ENCODE measurements around the gene ITPR3. TPM values are rescaled to one million over a fixed set of nuclear protein-coding genes. Genes with fewer than 3 reads are reported as not detected.
"Not testable (repeated sequence)": the region's sequence is repeated elsewhere in the genome, so short reads cannot be mapped to it uniquely, and the experiment has no call there.

ITPR3 gene
- total RNA-seq, 1 experiment from 2014 or later = 9.8 TPM

DNA sequence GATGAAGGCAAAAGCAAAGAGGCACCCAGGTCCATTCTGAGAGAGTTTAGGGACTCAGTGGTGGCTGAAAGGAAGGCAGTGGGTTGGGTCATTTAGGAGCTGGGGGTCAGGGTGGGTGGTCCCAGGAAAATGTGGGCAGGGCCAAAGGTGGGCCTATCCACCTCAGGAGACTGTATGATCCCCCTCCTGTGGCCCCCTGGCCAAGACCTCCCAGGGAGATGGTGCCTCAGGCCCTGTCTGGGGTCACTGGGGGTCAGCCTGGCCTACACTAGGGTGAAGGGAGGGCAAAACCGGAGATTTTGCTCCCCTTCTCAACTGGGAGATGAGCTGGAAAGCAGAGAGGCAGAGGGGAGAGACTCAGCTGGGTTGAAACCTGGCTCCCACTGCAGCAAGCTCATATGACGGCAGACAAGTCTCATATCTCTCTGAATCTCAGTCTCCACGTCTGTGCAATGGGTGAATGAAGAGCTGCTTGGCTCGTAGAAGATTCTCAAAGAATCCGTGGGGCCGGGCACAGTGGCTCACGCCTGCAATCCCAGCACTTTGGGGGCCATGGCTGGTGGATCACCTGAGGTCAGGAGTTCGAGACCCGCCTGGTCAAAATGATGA lies 29.6 kb upstream of the ITPR3 start:
- no peak for DNase-seq (ENCODE audit: low spot score)

DNA sequence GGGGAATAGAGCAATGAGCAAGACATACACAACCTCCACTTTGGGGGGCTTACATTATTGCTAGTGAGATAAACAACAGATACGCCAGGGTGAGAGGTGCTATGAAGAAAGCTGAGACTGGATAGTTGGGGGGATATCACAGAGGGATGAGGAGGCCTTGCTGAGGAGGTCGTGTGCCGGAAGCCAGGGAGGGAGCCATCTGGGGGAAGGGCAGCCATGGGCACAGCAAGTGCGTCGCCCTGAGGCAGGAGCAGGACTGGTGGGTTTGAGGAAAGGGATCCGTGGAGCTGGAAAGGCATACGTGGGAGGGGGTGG lies 28.9 kb upstream of the ITPR3 start:
- DNase-seq (ENCODE audit: low spot score) = no peak

DNA sequence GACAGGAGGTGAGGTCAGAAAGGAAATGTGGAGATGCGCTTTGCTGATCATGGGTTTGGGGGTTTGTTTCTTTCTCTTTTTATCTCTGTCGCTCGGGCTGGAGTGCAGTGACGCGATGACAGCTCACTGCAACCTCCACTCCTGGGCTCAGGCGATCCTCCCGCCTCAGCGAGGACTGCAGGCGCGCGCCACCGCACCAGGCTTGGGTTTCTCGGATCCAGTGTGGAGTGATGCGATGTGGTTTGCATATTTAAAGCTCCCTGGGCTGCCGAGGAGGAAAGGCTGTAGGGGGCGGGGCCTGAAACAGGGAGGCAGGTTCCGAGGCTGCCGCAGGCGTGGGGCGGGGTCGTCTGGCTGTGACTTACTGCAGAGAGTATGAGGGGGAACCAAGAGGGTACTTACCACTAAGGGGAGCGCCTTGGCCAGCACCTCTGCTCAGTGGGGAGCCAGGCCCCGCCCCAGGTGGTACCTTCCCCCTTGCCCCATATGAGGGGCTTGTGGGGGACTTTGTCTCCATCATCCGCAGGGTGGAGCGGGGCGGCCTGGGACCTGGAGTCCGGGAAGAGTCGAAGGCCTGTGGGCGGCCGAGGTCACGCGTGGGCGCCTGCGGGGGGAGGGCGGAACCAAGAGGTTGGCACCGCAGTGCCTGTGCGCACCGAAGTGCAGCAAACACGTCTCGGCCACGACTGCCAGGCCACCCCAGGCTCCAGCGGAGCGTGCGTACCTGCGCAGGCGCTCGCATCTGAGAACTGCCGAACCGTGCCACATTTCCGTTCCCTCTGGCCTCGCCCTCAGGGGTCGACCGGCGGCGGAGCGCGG lies 28.3 kb upstream of the ITPR3 start:
- no peak for DNase-seq (ENCODE audit: low spot score)

DNA sequence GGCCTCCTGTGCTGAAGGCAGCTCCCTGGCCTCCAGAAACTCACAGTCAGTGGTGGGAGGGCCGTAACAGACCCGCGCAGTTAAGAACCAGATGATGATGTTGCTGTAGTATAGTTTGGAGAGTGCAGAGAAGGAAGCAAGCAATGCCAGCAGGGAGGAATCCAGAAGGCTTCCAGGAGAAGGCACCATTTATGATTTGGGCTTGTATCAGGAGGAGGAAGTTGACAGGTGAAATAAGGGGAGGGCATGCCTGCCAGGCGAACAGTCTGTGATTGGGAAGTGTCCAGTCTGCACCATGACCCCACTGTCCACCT lies 27.8 kb upstream of the ITPR3 start:
- DNase-seq (ENCODE audit: low spot score) = no peak

DNA sequence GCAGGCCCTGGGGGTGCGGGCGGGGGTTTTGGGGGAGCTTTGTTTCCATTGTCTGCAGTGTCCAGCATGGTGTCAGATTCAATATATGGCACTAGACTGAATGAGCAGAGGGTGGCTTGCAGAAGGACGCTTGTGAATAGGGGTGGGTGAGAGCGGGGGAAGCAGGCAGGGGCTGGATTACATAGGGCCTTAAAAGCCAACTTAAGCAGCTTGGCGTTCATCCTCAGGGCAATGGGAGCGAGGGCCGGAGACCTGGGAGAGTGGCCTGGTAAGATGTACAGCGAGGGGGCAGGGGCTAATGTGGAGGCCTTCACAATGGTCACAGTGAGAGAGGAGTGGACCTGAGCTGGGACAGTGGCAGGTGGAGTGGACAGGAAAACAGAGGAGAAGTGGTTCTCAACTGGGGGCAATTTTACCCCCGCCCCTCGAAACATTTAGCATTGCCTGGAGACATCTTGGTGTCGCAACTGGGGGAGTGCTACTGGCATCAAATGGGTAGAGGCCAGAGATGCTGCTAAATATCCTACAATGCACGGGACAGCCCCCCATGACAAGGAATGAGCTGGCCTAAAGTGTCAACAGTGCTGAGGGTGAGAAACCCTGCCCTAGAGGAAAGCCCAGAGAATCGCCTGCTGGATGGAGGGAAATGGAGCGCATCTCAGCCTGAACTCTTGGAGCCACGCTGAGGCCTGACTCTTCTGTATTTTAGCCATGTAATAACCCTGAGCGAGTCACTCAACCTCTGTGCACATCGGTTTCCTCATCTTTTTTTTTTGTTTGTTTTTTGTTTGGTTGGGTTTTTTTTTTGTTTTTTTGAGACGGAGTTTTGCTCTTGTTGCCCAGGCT lies 25.9 kb upstream of the ITPR3 start:
- DNase-seq (ENCODE audit: low spot score) = no peak

DNA sequence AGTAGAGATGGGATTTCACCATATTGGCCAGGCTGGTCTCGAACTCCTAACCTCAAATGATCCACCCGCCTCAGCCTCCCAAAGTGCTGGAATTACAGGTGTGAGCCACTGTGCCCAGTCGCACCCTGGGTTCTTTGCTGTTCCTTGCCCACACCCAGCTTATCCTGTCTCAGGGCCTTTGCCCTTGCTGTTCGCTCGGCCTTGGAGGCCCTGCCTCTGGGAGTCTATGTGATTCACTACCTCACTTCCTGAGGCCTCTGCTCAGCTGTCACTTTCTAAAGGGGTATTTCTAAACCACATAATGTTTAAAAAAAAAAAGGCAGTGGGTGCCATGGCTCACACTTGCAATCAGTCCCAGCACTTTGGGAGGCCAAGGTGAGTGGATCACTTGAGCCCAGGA lies 24.2 kb upstream of the ITPR3 start:
- not testable (repeated sequence) for DNase-seq (ENCODE audit: low spot score)

DNA sequence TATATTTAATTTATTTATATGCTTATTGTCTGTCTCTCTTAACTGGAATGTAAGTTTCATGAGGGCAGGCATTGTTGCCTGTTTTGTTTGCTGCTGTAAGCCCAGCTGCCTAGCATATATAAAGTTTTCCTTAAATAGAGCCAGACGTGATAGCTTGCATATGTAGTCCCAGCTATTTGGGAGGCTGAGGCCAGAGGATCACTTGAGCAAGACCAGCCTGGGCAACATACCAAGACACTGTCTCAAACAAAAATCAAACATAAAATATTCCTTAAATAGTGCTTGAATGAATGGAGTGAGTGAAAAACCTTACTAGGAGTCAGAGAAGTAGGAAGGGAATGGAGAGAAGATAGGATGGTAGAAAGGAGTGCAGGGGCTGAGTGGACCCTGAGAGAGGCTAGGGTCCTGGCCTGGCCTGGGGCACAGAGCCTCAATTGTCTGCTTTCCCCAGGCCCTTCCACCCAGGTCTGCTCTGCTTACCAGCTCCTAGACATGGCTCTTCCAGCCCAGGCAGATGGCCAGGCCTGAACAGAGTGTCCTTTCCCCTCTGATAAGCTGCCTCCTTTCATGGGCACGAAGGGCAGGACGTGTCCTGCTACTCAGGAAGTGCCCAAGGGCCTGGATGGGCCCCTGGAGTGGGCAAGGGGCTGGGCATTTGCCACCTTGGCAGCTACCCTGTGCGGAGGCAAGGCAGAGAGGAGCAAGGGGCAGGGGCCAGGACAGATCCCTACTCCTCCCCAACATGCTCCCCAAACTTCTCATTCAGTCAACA lies 23.4 kb upstream of the ITPR3 start:
- no peak for DNase-seq (ENCODE audit: low spot score)

DNA sequence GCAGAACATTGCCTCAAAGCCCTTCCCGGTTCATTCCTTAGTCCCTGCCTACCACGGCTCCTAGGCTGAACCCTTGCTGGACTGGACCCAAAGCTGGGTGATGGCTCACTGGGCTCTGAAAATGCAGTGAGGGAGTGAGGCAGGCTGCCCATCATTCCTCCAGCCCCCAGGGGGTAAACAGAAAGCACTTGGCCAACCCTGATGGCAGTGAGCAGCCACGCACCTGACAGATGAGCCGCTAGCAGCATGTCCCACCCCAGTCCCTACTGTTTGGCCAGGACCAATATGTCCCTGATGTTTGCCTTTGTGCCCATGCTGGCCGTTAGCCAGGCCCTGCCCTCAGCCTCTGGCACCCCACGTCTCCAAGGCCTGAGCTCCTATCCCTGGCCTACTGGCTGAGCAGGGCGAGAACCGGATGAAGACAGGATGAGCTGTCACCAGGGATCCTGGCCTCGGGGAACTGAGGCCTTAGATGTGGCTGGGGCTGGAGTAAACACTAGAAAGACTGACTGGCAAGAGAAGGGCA lies 21.6 kb upstream of the ITPR3 start:
- DNase-seq (ENCODE audit: low spot score) = no peak

DNA sequence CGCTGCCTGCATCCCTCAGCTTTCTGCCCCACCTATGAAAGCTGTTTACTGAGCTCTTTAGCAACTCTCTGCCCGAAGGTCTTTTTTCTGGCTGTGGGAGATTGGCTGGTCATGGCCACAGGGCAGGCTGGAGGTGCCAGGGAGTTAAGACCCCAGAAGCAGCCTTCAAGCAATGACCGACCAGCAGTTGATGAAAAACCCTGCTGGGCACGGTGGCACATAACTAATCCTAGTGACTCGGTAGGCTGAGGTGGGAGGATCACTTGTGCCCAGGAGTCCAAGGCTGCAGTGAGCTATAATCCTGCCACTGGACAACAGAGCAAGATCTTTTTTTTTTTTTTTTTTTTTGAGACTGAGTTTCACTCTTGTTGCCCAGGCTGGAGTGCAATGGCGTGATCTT lies 20.4 kb upstream of the ITPR3 start:
- DNase-seq (ENCODE audit: low spot score) = no peak

DNA sequence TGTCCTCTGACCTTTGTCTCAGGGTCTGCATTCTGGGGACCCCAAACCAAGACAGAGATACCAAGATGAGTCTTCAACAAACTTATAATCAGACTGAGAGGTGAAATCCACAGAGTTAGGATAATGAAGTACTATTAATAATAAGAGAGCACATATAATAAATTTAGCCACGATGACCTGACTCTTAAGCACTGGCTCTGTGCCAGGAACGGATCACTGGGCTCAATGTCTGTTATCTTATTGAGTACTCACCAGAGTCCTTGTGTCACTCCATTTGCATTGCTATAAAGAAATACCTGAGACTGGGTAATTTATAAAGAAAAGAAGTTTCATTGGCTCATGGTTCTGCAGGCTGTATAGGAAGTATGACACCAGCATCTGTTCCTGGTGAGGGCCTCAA lies 18.9 kb upstream of the ITPR3 start:
- DNase-seq (ENCODE audit: low spot score) = no peak

DNA sequence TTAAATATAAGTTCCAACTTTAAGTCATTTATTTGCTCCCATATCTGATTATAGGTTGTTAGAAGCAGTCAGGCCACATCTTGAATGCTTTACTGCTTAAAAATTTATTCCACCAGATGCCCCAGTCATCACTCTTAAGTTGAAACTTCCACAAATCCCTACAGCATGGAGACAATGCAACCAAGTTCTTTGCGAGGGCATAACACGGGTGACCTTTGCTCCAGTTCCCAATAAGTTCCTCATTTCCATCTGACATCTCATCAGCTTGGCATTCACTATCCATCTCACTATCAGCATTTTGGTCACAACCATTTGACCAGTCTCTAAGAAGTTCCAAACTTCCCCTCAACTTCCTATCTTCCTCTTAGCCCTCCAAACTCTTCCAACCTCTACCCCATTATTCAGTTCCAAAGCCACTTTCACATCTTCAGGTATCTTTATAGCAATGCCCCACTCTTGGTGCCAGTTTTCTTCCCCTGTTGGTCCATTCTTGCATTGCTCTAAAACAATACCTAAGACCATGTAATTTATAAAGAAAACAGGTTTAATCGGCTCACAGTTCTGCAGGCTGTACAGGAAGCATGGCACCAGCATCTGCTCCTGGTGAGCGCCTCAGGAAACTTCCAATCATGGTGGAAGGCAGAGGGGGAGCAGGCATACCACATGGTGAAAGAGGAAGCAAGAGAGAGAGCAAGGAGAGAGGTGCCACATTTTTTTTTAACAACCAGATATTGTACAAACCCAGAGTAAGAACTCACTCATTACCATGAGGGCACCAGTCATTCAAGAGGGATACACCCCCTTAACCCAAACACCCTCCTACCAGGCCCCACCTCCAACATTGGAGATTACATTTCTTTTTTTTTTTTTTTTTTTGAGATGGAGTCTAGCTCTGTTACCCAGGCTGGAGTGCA lies 15.9 kb upstream of the ITPR3 start:
- no peak for DNase-seq (ENCODE audit: low spot score)

DNA sequence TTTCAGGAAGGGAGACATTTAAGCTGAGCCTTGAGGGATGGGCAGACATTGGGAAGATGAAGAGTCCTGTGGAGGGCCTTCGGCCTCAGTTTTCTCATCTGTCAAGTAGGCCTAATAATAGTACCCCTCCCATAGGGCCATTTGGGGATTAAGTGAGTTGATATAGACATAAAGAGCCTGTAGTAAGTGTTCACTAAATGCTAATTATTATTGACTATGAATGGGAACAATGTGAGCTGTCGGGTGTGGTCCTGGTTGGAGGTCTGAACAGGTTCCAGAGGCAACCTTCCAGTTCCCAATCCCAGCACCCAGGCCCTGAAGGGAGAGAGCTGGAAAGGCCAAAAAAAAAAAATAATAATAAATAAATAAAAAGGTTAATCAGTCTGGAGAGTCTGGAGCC lies 14.5 kb upstream of the ITPR3 start:
- DNase-seq (ENCODE audit: low spot score) = no peak

DNA sequence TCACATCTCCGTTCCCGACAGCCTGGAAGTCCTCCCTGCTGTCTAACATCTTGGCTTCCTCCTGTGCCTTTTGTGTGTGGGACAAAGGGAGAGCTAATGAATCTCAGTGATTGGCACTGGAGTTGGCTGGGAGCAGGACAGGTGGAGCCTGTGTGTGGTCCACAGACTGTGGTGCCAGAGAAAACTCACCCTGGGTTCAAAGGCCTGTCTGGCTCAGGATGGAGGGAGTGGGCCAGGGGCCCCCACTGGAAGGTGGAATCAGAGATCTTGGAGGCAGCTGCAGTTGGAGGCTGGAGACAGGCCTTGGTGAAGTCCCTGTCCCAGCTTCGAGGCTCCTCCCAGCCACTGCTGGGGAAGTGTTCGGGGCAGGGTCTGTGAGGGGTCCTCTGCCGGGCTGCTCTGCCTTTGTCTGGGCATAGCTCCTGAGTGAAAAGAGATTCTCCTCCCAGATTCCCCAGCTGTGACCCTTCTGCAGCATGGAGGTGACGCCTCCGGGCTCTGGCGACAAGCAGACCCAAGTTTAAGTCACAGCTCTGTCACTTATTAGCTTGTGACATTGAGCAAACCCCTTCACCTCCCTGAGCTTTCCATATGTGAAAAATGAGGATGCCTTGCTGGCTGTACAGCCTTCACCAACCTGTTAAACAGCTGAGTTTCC lies 13.9 kb upstream of the ITPR3 start:
- no peak for DNase-seq (ENCODE audit: low spot score)

DNA sequence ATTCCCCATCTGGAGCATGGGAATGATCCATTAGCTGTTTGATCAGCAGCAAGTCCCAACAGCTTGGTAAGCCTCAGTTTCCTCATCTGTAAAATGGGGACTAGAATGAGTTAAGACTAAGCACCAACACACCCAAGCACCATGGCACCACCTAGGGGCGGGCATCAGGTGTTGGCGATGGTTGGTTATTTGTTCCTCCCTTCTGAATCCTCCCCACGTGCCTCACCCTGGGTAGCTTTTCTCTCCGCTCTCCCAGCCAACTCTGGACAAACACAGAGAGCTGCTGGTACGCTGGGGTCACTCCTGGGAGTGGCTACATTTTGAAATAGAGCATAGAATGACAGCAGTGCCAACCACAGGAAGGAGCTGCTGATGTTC lies 13.3 kb upstream of the ITPR3 start:
- no peak for DNase-seq (ENCODE audit: low spot score)

DNA sequence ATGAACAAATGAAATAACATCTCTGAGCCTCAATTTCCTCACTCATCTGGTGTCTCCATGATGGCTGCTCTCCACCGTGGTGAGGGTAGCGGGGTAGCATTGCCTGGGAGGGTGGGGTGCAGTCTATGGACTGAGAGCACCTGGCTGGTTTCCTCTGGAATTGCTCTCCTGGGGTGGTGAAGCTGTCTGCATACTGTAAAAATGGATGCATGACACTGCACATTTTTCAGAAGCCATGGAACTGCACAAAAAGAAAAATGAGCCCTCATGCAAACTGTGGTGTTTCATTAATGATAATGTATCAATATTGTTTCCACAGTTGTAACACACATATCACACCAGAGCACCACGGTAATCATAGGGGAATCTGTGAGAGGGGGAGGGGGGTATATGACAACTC lies 12.1 kb upstream of the ITPR3 start:
- DNase-seq (ENCODE audit: low spot score) = no peak

DNA sequence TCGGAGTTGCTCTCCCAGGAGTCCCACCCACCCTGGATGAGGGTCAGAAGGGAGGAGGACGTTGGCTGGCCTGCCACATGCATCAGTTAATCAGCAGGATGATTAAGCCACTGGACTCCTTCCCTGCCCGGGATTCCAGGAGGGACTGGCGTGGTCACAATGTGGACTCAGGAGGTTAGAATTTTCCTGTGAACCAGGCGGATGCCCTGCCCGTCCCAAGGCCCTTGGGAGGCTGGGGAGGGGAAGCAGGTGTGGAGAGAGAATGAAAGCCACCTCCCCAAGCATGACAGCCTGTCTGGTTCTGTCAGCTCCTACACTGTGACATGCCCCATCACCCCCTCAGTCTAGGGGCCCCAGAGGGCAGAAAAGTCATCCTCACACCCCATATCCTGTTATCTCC lies 11.6 kb upstream of the ITPR3 start:
- DNase-seq (ENCODE audit: low spot score) = no peak

DNA sequence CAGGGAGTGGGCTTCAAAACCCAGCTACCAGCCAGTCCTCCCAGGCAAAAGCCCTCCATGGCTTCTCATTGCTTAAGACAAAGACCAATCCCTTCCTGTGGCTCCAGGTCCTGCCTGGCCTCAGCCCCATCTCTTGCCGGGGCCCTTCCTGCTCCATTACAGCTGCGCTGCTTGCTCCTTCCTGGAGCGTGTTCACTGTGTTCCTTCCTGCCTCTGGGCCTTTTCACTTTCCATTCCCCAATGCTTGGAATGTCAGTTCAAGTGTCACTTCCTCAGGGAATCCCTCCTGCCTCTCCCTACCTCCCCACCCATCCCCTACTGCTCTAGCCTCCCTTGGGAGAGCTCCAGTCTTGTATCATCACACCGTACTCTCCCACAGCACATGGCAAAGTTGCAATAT lies 11.1 kb upstream of the ITPR3 start:
- no peak for DNase-seq (ENCODE audit: low spot score)

DNA sequence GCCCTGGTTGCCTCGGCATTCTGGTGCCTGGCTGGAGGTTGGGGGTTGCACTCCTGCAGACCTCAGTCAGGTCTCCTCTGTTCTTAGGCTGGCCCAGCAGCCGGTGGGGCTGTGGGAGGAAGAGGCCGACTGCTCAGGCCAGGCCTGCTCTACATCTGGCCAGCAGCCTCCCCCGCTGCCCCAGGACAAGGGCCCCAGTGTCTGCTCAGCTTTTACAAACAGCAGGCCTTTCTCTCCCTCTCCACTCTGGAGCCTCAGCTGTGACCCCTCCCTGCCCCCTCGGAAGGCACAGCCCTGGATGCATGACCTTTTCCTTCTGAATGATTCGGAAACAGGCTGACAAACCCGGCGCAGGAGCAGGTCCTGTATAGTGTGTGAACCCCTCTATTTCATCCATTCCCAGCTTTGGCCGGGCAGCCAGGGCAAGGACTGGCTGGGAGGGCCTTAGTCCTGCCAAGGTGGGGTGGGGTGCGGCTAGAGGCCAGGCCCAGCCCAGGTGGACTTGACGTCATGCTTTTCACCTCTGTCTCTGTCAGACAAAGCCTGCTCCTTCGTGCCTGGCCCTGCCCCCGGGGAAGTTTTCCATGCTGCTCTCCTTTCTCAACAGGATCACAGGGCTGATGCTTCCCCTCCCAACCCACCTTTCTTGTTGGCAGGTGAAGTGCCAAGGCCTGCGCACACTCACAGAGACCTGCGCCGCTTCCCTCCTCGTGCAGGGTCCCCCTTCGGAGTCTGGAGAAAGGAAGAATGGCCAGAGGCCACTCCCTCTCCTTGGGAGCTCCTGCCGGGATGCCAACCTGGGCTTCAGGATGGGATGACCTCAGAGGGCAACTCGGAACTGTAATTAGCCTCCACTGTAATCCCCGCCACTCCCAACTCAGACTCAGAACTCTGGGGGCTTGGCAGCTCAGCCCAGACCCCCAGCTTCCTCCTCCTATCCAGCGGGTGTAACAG lies 10.1 kb upstream of the ITPR3 start:
- DNase-seq (ENCODE audit: low spot score) = no peak

DNA sequence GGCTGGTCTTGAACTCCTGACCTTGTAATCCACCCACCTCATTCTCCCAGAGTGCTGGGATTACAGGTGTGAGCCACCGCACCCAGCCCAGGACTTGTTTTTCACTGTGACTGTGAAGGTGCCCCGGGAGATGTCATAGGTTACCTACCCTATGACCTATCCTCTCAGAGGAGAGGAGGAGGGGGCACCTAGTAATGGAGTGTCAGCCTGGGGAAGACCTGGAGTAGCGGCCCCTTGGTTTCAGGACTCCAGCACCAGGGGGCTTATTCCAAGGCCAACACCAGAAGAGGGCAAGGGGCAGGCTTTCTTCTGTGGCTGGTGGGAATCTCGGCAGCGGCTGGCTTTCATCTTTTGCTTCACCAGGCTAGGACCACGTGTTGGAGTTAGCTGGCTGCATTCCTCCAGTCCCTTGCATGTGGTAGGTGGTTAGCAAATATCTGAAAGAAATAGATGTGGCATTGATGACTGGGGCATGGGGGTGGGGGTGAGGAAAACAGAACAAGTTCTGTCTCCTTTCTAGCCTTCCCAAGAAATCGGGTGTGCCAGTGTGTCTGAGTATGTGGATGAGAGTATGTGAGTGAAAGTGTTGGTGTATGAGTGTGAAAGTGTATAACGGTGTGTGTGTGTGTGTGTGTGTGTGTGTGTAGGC lies 7.9 kb upstream of the ITPR3 start:
- no peak for DNase-seq (ENCODE audit: low spot score)
